CD14-positive monocyte (primary cell): ENCODE results near the gene NUP93. TPM values are rescaled to one million over a fixed set of nuclear protein-coding genes. Genes with fewer than 3 reads are reported as not detected.

Experiments used
- DNase-seq, 3 donors: peaks; one replicate each; pipeline ENCODE4 v3.0.0-alpha.2; 2011 to 2022
- H2AFZ ChIP-seq: 2 replicates; pipeline ENCODE4 v1.6.0; 2012; ENCODE audit warnings: mild to moderate bottlenecking, low read depth, low read length, inconsistent platforms; ENCODE audit not compliant: insufficient read depth, poor library complexity, severe bottlenecking
- H3K27ac ChIP-seq, 2 donors: 1 replicate in 1 of 2; 2 replicates in 1 of 2; pipeline ENCODE4 v1.5.1; 2012 to 2013; ENCODE audit warnings: low read length in 2 of 2, control low read depth in 1 of 2, inconsistent platforms in 1 of 2, low read depth in 1 of 2, mild to moderate bottlenecking in 1 of 2
- H3K27me3 ChIP-seq, 2 donors: one replicate each; pipeline versions ENCODE4 v1.6.0 to v1.6.1; 2011 to 2013; ENCODE audit warnings: low read length in 2 of 2; ENCODE audit not compliant: control insufficient read depth in 2 of 2, insufficient read depth in 2 of 2
- H3K36me3 ChIP-seq, 2 donors: replicated peaks in 1 of 2; 1 replicate in 1 of 2; 2 replicates in 1 of 2; pipeline versions ENCODE4 v1.5.1 to v1.6.1; 2012 to 2013; ENCODE audit warnings: low read length in 2 of 2, control low read depth in 1 of 2, inconsistent platforms in 1 of 2, mild to moderate bottlenecking in 1 of 2; ENCODE audit not compliant: insufficient read depth in 2 of 2, control insufficient read depth in 1 of 2
- H3K4me1 ChIP-seq, 2 donors: 1 replicate in 1 of 2; 2 replicates in 1 of 2; pipeline versions ENCODE4 v1.5.1 to v1.6.1; 2012 to 2013; ENCODE audit warnings: low read length in 2 of 2, control low read depth in 1 of 2, inconsistent platforms in 1 of 2, mild to moderate bottlenecking in 1 of 2, moderate library complexity in 1 of 2; ENCODE audit not compliant: insufficient read depth in 2 of 2, control insufficient read depth in 1 of 2
- H3K4me2 ChIP-seq: replicated peaks from 2 replicates; pipeline ENCODE3; 2012; ENCODE audit warnings: low read length, moderate library complexity, mild to moderate bottlenecking; ENCODE audit not compliant: poor library complexity, severe bottlenecking; ENCODE audit errors: extremely low read depth
- H3K4me3 ChIP-seq, 3 experiments: fragments of 200-600 bp in 1 of 3; sonication (generic) in 1 of 3; replicated peaks in 1 of 3; 1 replicate in 2 of 3; 2 replicates in 1 of 3; pipeline ENCODE4 v1.5.1; 2011 to 2013; ENCODE audit warnings: low read length in 3 of 3, mild to moderate bottlenecking in 3 of 3, control low read depth in 2 of 3, low read depth in 2 of 3, inconsistent platforms in 1 of 3, moderate library complexity in 1 of 3
- H3K79me2 ChIP-seq: 2 replicates; pipeline ENCODE4 v1.6.0; 2012; ENCODE audit warnings: mild to moderate bottlenecking, control low read depth, inconsistent platforms, low read length, moderate library complexity; ENCODE audit not compliant: insufficient read depth
- H3K9ac ChIP-seq: 2 replicates; pipeline ENCODE4 v1.6.0; 2017; ENCODE audit warnings: low read length, mild to moderate bottlenecking; ENCODE audit not compliant: insufficient read depth, poor library complexity, severe bottlenecking
- H3K9me3 ChIP-seq, 2 donors: replicated peaks in 1 of 2; 1 replicate in 1 of 2; 2 replicates in 1 of 2; pipeline versions ENCODE4 v1.5.1 to v1.6.1; 2012 to 2013; ENCODE audit warnings: low read length in 2 of 2, control low read depth in 1 of 2; ENCODE audit not compliant: control insufficient read depth in 1 of 2, insufficient read depth in 1 of 2
- H4K20me1 ChIP-seq: 2 replicates; pipeline ENCODE4 v1.6.0; 2012; ENCODE audit warnings: mild to moderate bottlenecking, low read length, control low read depth, moderate library complexity; ENCODE audit not compliant: insufficient read depth
- H3K27ac Mint-ChIP-seq, 7 donors: one replicate each; pipeline ENCODE4 v1.8.0; 2020; ENCODE audit warnings: mild to moderate bottlenecking in 7 of 7, mixed read lengths in 7 of 7, moderate library complexity in 6 of 7, inconsistent platforms in 2 of 7
- H3K27me3 Mint-ChIP-seq, 3 donors: one replicate each; pipeline ENCODE4 v1.8.0; 2021 to 2022; ENCODE audit warnings: low read depth in 3 of 3, mild to moderate bottlenecking in 3 of 3, mixed read lengths in 3 of 3, moderate library complexity in 3 of 3, inconsistent platforms in 1 of 3
- H3K36me3 Mint-ChIP-seq, 2 donors: one replicate each; pipeline ENCODE4 v1.8.0; 2020; ENCODE audit warnings: mixed read lengths in 2 of 2, inconsistent platforms in 1 of 2, mild to moderate bottlenecking in 1 of 2
- H3K4me1 Mint-ChIP-seq: one replicate; pipeline ENCODE4 v1.8.0; 2020; ENCODE audit warnings: mild to moderate bottlenecking, mixed read lengths
- H3K4me3 Mint-ChIP-seq, 2 donors: one replicate each; pipeline ENCODE4 v1.8.0; 2020; ENCODE audit warnings: mild to moderate bottlenecking in 2 of 2, mixed read lengths in 2 of 2, moderate library complexity in 1 of 2
- H3K9me3 Mint-ChIP-seq, 7 donors: one replicate each; pipeline ENCODE4 v1.8.0; 2020 to 2022; ENCODE audit warnings: mixed read lengths in 7 of 7, mild to moderate bottlenecking in 6 of 7, moderate library complexity in 6 of 7, inconsistent platforms in 2 of 7
- CTCF ChIP-seq: fragments of 200-600 bp; IDR thresholded peaks from one replicate; pipeline ENCODE4 v1.8.0; 2022; ENCODE audit warnings: antibody characterized with exemption, mild to moderate bottlenecking
- intact Hi-C, 2 donors: fragments of 100-400 bp; cut with micrococcal nuclease; formaldehyde crosslinking; loops; one replicate each; pipeline versions ENCODE4 v1.15.0 to v1.15.1; 2023
- polyA plus RNA-seq, 3 donors: library from polyadenylated mRNA; depleted of rRNA in 1 of 3; unstranded in 2 of 3; stranded (reverse) in 1 of 3; fragments of 300-500 nt in 2 of 3; fragments of >200 nt in 1 of 3; fragmentation: Illumina TruSeq in 2 of 3; gene quantifications; 1 replicate in 2 of 3; 2 replicates in 1 of 3; pipeline ENCODE4 v1.2.3, GENCODE V29; 2012 to 2021

NUP93 gene
- polyA plus RNA-seq, 3 donors, result 46.6 to 77.7 (median 59.4) TPM

DNA sequence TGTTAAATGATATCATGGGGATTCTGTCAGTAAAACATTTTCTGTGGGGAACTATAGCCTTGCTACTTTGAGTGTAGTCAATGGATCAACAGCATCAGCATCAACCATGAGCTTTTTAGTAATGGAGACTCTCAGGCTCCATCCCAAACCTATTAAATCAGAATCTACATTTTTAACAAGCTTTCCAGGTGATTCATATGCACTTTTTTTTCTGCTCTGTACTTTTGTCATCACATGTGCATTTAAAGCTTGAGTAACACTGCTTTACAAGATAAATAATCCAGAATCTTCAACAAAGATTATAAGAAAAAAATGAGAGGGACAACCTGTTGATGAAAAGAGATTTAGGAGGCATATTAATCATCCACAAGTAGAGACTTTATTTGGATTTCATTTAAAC is 23.5 kb downstream of the NUP93 start:
- Mint-ChIP-seq H3K27ac (no peak overlapping the region), H3K27me3 (no peaks in the 10 kb centered on the region), H3K4me3 (no peak overlapping the region), H3K4me1 (peaks cover 5% of the 10 kb centered on the region), H3K9me3 (peaks cover 1 to 14% (median 9%) of the 10 kb centered on the region in 7 donors), H3K36me3 (peaks cover 49 to 51% of the 10 kb centered on the region in 2 donors)
- Histone ChIP-seq H3K36me3 (peaks cover 22 to 73% of the 10 kb centered on the region in 2 donors), H3K27me3 (no peaks in the 10 kb centered on the region), H3K27ac (no peak overlapping the region), H3K4me3 (no peak overlapping the region), H2AFZ (no peak overlapping the region), H4K20me1 (peaks cover 23% of the 10 kb centered on the region), H3K9me3 (peaks cover 10 to 11% of the 10 kb centered on the region in 2 donors), H3K4me2 (no peak overlapping the region), H3K79me2 (peaks cover 47% of the 10 kb centered on the region), H3K9ac (no peak overlapping the region), H3K4me1 (peaks cover 0 to 7% of the 10 kb centered on the region in 2 donors)
- intact Hi-C loops, result no loop called here
- TF ChIP-seq CTCF, result no peak
- DNase-seq, result no peak

- Mint-ChIP-seq H3K9me3 (peaks cover 1 to 14% (median 9%) of the 10 kb centered on the region in 7 donors), H3K27me3 (no peaks in the 10 kb centered on the region), H3K27ac (no peak overlapping the region), H3K4me1 (peaks cover 2% of the 10 kb centered on the region), H3K36me3 (peaks cover 53 to 56% of the 10 kb centered on the region in 2 donors), H3K4me3 (no peak overlapping the region)
- Histone ChIP-seq H3K36me3 (peaks cover 27 to 73% of the 10 kb centered on the region in 2 donors), H3K4me3 (no peak overlapping the region), H2AFZ (no peak overlapping the region), H3K4me2 (no peak overlapping the region), H4K20me1 (peaks cover 16% of the 10 kb centered on the region), H3K4me1 (peaks cover 0 to 4% of the 10 kb centered on the region in 2 donors), H3K27ac (no peak overlapping the region), H3K9me3 (peaks cover 10 to 11% of the 10 kb centered on the region in 2 donors), H3K9ac (no peak overlapping the region), H3K27me3 (no peaks in the 10 kb centered on the region), H3K79me2 (peaks cover 47% of the 10 kb centered on the region)
- intact Hi-C loops, result no loop called here
- no peak for TF ChIP-seq CTCF
- DNase-seq, result no peak
Observed at GRCh38 chr16:56755038-56755437, 25.1 kb downstream of the NUP93 start.
